Midbrain (tissue), 1 donor: ENCODE data around the gene GM2A.
"Not testable (repeated sequence)": the region's sequence is repeated elsewhere in the genome, so short reads cannot be mapped to it uniquely, and the experiment has no call there.

ENCODE experiments used
- DNase-seq: peaks from one replicate; lab custom pipeline; 2025; lab: John Stamatoyannopoulos, UW

GM2A gene

GRCh38 chr5:151288180-151288579 is 35.2 kb downstream of the GM2A start:
- DNase-seq, result no peak

- no peak for DNase-seq
These were observed 40.6 kb downstream of the GM2A start for GRCh38 chr5:151293624-151294023.

GRCh38 chr5:151295138-151295537 is 42.2 kb downstream of the GM2A start:
- no peak for DNase-seq

- DNase-seq, result peak; percentile 1
These were observed 42.9 kb downstream of the GM2A start for GRCh38 chr5:151295791-151296477.

- no peak for DNase-seq
These were observed 43.5 kb downstream of the GM2A start for GRCh38 chr5:151296478-151296830.

- DNase-seq, result no peak
These were observed 44.0 kb downstream of the GM2A start for GRCh38 chr5:151296974-151297373.

GRCh38 chr5:151298063-151298855 is 45.3 kb downstream of the GM2A start:
- DNase-seq, result peak; percentile 1

- no peak for DNase-seq
These were observed 50.7 kb downstream of the GM2A start, which contains the start of gene SLC36A3 for GRCh38 chr5:151303666-151304065. SLC36A3 (minus strand) TSS chr5:151303766; CDS start chr5:151303354, 412 bp downstream.

- not testable (repeated sequence) for DNase-seq
These were observed 56.3 kb downstream of the GM2A start for GRCh38 chr5:151309266-151309665.

- not testable (repeated sequence) for DNase-seq
These were observed 56.8 kb downstream of the GM2A start for GRCh38 chr5:151309821-151310220.

- no peak for DNase-seq
These were observed 57.9 kb downstream of the GM2A start for GRCh38 chr5:151310932-151311331.

- no peak for DNase-seq
These were observed 59.9 kb downstream of the GM2A start for GRCh38 chr5:151312756-151313324.

- no peak for DNase-seq
These were observed 60.4 kb downstream of the GM2A start for GRCh38 chr5:151313357-151313756.

GRCh38 chr5:151315998-151316597 is 63.1 kb downstream of the GM2A start:
- DNase-seq, result peak; percentile 24

GRCh38 chr5:151317871-151318270 is 64.9 kb downstream of the GM2A start:
- DNase-seq, result no peak

GRCh38 chr5:151318850-151319732 is 66.1 kb downstream of the GM2A start:
- peak; percentile 15 for DNase-seq
